ENCODE data around the gene CTSV.

GRCh38 chr9:97045300-97045699 lies 6.4 kb upstream of the CTSV start:
- TF ChIP-seq ZNF70 (CRISPR knock-in tag; IDR thresholded peaks at IDR 0.05): no peak
- no peak for TF ChIP-seq GLIS3 (CRISPR knock-in tag; IDR thresholded peaks at IDR 0.05)
- TF ChIP-seq PATZ1 (CRISPR knock-in tag; IDR thresholded peaks at IDR 0.05; ENCODE audit: borderline replicate concordance): no peak
- TF ChIP-seq OSR1 (CRISPR knock-in tag; IDR thresholded peaks at IDR 0.05): no peak
- no peak for TF ChIP-seq TCF4 (CRISPR knock-in tag; IDR thresholded peaks at IDR 0.05; ENCODE audit: borderline replicate concordance)
- TF ChIP-seq ARNTL (CRISPR knock-in tag; IDR thresholded peaks at IDR 0.05; ENCODE audit: borderline replicate concordance, low read depth): no peak

Data from SK-N-SH treated with all-trans-retinoic acid at 6 μM for 48 hours (cell line).